Measurements from ENCODE around the gene EDN3. TPM values are rescaled to one million over a fixed set of nuclear protein-coding genes. Genes with fewer than 3 reads are reported as not detected.

Gene EDN3
- total and polyA plus RNA-seq, 2 experiments from 2014 or later = 0.13 to 0.17 TPM

GRCh38 chr20:59314997-59315396, 14.6 kb downstream of the EDN3 start:
- Mint-ChIP-seq H3K9me3 (no peaks in the 10 kb centered on the region), H3K36me3 (ENCODE audit: low read depth) (no peaks in the 10 kb centered on the region), H3K27ac (no peak overlapping the region), H3K4me3 (no peak overlapping the region), H3K4me1 (peaks cover 5% of the 10 kb centered on the region; the same call in 1 of the 3 replicates), H3K27me3 (ENCODE audit: insufficient read depth, low read depth, poor library complexity) (peaks cover 5% of the 10 kb centered on the region)
- Histone ChIP-seq H3F3A (replicated peaks; ENCODE audit: low read depth) (no peaks in the 10 kb centered on the region), H4K20me1 (replicated peaks; ENCODE audit: insufficient read depth) (no peaks in the 10 kb centered on the region), H3K4me1 (ENCODE audit: insufficient read depth) (no peaks in the 10 kb centered on the region), H3K27ac (ENCODE audit: low read depth) (no peak overlapping the region), H3K27me3 (ENCODE audit: insufficient read depth) (no peaks in the 10 kb centered on the region), H3K9me2 (ENCODE audit: insufficient read depth) (peaks cover 26% of the 10 kb centered on the region; the same call in 1 of the 2 replicates), H3K36me3 (ENCODE audit: insufficient read depth) (no peaks in the 10 kb centered on the region), H3K4me2 (no peak overlapping the region), H3K4me3 (no peak overlapping the region), H2AFZ (no peak overlapping the region), H3K79me2 (replicated peaks; ENCODE audit: insufficient read depth) (no peaks in the 10 kb centered on the region)
- no peak for DNase-seq (ENCODE audit: low spot score)
- TF ChIP-seq POLR2AphosphoS5 (IDR thresholded peaks at IDR 0.05; ENCODE audit: low read depth) (no peak), ZNF114 (CRISPR knock-in tag; IDR thresholded peaks at IDR 0.05) (no peak), EZH2 (IDR thresholded peaks at IDR 0.05; ENCODE audit: low read depth, unreplicated experiment) (no peak), NANOG (IDR thresholded peaks at IDR 0.05; ENCODE audit: borderline replicate concordance) (no peak), STAT1 (IDR thresholded peaks at IDR 0.05; ENCODE audit: unreplicated experiment) (no peak), ZNF331 (CRISPR knock-in tag; IDR thresholded peaks at IDR 0.05; ENCODE audit: low read depth) (no peak), EZH2phosphoT487 (IDR thresholded peaks at IDR 0.05; ENCODE audit: unreplicated experiment) (no peak), JUNB (IDR thresholded peaks at IDR 0.05; ENCODE audit: unreplicated experiment) (no peak), CREB1 (CRISPR knock-in tag; IDR thresholded peaks at IDR 0.05; ENCODE audit: low read depth) (no peak)
- TF ChIP-seq, protein P1, sequence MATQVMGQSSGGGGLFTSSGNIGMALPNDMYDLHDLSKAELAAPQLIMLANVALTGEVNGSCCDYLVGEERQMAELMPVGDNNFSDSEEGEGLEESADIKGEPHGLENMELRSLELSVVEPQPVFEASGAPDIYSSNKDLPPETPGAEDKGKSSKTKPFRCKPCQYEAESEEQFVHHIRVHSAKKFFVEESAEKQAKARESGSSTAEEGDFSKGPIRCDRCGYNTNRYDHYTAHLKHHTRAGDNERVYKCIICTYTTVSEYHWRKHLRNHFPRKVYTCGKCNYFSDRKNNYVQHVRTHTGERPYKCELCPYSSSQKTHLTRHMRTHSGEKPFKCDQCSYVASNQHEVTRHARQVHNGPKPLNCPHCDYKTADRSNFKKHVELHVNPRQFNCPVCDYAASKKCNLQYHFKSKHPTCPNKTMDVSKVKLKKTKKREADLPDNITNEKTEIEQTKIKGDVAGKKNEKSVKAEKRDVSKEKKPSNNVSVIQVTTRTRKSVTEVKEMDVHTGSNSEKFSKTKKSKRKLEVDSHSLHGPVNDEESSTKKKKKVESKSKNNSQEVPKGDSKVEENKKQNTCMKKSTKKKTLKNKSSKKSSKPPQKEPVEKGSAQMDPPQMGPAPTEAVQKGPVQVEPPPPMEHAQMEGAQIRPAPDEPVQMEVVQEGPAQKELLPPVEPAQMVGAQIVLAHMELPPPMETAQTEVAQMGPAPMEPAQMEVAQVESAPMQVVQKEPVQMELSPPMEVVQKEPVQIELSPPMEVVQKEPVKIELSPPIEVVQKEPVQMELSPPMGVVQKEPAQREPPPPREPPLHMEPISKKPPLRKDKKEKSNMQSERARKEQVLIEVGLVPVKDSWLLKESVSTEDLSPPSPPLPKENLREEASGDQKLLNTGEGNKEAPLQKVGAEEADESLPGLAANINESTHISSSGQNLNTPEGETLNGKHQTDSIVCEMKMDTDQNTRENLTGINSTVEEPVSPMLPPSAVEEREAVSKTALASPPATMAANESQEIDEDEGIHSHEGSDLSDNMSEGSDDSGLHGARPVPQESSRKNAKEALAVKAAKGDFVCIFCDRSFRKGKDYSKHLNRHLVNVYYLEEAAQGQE (IDR thresholded peaks at IDR 0.05; ENCODE audit: unreplicated experiment) = no peak
- TF ChIP-seq, protein P2, sequence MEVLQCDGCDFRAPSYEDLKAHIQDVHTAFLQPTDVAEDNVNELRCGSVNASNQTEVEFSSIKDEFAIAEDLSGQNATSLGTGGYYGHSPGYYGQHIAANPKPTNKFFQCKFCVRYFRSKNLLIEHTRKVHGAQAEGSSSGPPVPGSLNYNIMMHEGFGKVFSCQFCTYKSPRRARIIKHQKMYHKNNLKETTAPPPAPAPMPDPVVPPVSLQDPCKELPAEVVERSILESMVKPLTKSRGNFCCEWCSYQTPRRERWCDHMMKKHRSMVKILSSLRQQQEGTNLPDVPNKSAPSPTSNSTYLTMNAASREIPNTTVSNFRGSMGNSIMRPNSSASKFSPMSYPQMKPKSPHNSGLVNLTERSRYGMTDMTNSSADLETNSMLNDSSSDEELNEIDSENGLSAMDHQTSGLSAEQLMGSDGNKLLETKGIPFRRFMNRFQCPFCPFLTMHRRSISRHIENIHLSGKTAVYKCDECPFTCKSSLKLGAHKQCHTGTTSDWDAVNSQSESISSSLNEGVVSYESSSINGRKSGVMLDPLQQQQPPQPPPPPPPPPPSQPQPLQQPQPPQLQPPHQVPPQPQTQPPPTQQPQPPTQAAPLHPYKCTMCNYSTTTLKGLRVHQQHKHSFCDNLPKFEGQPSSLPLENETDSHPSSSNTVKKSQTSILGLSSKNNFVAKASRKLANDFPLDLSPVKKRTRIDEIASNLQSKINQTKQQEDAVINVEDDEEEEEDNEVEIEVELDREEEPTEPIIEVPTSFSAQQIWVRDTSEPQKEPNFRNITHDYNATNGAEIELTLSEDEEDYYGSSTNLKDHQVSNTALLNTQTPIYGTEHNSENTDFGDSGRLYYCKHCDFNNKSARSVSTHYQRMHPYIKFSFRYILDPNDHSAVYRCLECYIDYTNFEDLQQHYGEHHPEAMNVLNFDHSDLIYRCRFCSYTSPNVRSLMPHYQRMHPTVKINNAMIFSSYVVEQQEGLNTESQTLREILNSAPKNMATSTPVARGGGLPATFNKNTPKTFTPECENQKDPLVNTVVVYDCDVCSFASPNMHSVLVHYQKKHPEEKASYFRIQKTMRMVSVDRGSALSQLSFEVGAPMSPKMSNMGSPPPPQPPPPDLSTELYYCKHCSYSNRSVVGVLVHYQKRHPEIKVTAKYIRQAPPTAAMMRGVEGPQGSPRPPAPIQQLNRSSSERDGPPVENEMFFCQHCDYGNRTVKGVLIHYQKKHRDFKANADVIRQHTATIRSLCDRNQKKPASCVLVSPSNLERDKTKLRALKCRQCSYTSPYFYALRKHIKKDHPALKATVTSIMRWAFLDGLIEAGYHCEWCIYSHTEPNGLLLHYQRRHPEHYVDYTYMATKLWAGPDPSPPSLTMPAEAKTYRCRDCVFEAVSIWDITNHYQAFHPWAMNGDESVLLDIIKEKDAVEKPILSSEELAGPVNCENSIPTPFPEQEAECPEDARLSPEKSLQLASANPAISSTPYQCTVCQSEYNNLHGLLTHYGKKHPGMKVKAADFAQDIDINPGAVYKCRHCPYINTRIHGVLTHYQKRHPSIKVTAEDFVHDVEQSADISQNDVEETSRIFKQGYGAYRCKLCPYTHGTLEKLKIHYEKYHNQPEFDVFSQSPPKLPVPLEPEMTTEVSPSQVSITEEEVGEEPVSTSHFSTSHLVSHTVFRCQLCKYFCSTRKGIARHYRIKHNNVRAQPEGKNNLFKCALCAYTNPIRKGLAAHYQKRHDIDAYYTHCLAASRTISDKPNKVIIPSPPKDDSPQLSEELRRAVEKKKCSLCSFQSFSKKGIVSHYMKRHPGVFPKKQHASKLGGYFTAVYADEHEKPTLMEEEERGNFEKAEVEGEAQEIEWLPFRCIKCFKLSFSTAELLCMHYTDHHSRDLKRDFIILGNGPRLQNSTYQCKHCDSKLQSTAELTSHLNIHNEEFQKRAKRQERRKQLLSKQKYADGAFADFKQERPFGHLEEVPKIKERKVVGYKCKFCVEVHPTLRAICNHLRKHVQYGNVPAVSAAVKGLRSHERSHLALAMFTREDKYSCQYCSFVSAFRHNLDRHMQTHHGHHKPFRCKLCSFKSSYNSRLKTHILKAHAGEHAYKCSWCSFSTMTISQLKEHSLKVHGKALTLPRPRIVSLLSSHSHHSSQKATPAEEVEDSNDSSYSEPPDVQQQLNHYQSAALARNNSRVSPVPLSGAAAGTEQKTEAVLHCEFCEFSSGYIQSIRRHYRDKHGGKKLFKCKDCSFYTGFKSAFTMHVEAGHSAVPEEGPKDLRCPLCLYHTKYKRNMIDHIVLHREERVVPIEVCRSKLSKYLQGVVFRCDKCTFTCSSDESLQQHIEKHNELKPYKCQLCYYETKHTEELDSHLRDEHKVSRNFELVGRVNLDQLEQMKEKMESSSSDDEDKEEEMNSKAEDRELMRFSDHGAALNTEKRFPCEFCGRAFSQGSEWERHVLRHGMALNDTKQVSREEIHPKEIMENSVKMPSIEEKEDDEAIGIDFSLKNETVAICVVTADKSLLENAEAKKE (CRISPR knock-in tag; IDR thresholded peaks at IDR 0.05) = no peak
- TF ChIP-seq, protein P3, sequence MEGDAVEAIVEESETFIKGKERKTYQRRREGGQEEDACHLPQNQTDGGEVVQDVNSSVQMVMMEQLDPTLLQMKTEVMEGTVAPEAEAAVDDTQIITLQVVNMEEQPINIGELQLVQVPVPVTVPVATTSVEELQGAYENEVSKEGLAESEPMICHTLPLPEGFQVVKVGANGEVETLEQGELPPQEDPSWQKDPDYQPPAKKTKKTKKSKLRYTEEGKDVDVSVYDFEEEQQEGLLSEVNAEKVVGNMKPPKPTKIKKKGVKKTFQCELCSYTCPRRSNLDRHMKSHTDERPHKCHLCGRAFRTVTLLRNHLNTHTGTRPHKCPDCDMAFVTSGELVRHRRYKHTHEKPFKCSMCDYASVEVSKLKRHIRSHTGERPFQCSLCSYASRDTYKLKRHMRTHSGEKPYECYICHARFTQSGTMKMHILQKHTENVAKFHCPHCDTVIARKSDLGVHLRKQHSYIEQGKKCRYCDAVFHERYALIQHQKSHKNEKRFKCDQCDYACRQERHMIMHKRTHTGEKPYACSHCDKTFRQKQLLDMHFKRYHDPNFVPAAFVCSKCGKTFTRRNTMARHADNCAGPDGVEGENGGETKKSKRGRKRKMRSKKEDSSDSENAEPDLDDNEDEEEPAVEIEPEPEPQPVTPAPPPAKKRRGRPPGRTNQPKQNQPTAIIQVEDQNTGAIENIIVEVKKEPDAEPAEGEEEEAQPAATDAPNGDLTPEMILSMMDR (conservative IDR thresholded peaks at IDR 0.05; ENCODE audit: low read depth in 2 of 2) = no peak
- ATAC-seq = no peak

Measured in GM23338 (cell line).